NT2/D1 (cell line): Measurements from ENCODE around the gene LTC4S.

ENCODE experiments used
- SUZ12 ChIP-seq: IDR thresholded peaks from 2 replicates; pipeline ENCODE4 v1.6.1; 2011; ENCODE audit not compliant: insufficient read length, insufficient read depth; ENCODE audit errors: extremely low read depth
- YY1 ChIP-seq: IDR thresholded peaks from 2 replicates; pipeline ENCODE4 v1.6.1; 2011; ENCODE audit not compliant: insufficient read length, insufficient read depth
- ZNF274 ChIP-seq: IDR thresholded peaks from 2 replicates; pipeline ENCODE4 v1.6.1; 2011; ENCODE audit warnings: mild to moderate bottlenecking, low read depth, low read length

DNA sequence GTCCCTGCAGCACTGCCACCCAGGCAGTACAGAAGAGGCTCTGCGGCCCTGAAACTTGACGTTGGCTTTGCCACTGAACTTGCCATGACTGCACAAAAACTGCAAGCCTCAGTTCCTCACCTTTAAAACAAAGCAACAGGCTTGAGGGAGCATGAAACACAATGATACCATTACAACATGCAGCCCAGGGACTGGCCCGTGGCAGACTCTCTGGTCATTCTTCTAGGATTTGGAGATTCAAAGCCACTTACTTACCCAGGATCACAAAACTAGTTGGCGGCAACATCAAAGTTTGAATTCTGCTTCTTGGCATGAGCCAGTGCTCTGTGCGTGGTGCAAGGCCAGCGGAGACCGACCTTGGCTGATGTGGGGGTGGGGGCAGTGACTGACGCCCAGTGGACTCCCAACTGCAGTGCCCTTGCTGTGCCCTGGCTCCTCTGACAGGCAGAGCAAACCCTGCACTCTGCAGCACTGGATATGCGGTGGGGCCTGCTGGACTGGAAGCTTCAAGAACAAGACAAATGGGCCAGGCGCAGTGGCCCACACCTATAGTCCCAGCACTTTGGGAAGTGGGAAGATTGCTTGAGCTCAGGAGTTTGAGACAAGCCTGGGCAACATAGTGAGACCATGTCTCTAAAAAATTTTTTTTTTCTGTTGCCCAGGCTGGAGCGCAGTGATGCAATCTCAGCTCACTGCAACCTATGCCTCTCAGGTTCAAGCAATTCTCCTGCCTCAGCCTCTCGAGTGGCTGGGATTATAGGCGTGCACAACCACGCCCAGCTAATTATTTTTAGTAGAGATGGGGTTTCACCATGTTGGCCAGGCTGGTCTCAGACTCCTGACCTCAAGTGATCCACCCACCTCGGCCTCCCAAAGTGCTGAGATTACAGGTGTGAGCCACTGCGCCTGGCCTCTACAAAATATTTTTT is 45.8 kb downstream of the LTC4S start:
- TF ChIP-seq YY1 (no peak), SUZ12 (no peak), ZNF274 (no peak)
